LNCAP (cell line): ENCODE data around the gene GSG1L.

ENCODE experiments used
- CTCF ChIP-seq: fragments of 450-650 bp; IDR thresholded peaks from 2 replicates; pipeline ENCODE4 v1.5.1; 2017; ENCODE audit warnings: mild to moderate bottlenecking

Gene GSG1L

GRCh38 chr16:27752241-27752640, 311.3 kb downstream of the GSG1L start:
- no peak for TF ChIP-seq CTCF

- no peak for TF ChIP-seq CTCF
Observed at GRCh38 chr16:27751676-27752075, 311.8 kb downstream of the GSG1L start.

- no peak for TF ChIP-seq CTCF
Observed at GRCh38 chr16:27751233-27751632, 312.3 kb downstream of the GSG1L start.

- no peak for TF ChIP-seq CTCF
Observed at GRCh38 chr16:27749946-27750345, 313.6 kb downstream of the GSG1L start.

- TF ChIP-seq CTCF = no peak
Observed at GRCh38 chr16:27749547-27749875, 314.0 kb downstream of the GSG1L start.

GRCh38 chr16:27748868-27749546, 314.5 kb downstream of the GSG1L start:
- peak; percentile 58 for TF ChIP-seq CTCF

- no peak for TF ChIP-seq CTCF
Observed at GRCh38 chr16:27747946-27748345, 315.6 kb downstream of the GSG1L start.
